Ascending aorta (tissue), 2 donors: ENCODE data around the gene UST. TPM values are rescaled to one million over a fixed set of nuclear protein-coding genes. Genes with fewer than 3 reads are reported as not detected.

ENCODE experiments used
- DNase-seq, 2 donors: peaks; one replicate each; pipeline ENCODE4 v3.0.0-alpha.2; 2019; ENCODE audit warnings: low spot score in 2 of 2
- H3K27ac ChIP-seq, 2 donors: fragments of 200-600 bp; sonication (generic); one replicate each; pipeline ENCODE4 v1.5.1; 2016 to 2017; ENCODE audit warnings: mild to moderate bottlenecking in 1 of 2
- H3K27me3 ChIP-seq: fragments of 200-600 bp; sonication (generic); one replicate; pipeline ENCODE4 v1.5.1; 2017
- H3K36me3 ChIP-seq, 2 donors: fragments of 200-600 bp; sonication (generic); one replicate each; pipeline ENCODE4 v1.5.1; 2016
- H3K4me1 ChIP-seq, 2 donors: fragments of 200-600 bp; sonication (generic); one replicate each; pipeline ENCODE4 v1.5.1; 2016 to 2017; ENCODE audit warnings: mild to moderate bottlenecking in 1 of 2
- H3K4me3 ChIP-seq, 2 donors: fragments of 200-600 bp; sonication (generic); one replicate each; pipeline ENCODE4 v1.5.1; 2016 to 2017; ENCODE audit warnings: mild to moderate bottlenecking in 1 of 2
- H3K9me3 ChIP-seq, 2 donors: fragments of 200-600 bp; sonication (generic); one replicate each; pipeline ENCODE4 v1.5.1; 2016
- CTCF ChIP-seq, 3 experiments: fragments of 200-600 bp in 2 of 3; fragments of 450-650 bp in 1 of 3; sonication (generic) in 2 of 3; IDR thresholded peaks; one replicate each; pipeline ENCODE4 v1.5.1; 2016 to 2019; ENCODE audit warnings: antibody characterized with exemption in 3 of 3, mild to moderate bottlenecking in 1 of 3, moderate library complexity in 1 of 3
- intact Hi-C: fragments of 100-400 bp; cut with DNase I; formaldehyde crosslinking; loops from one replicate; pipeline ENCODE4 v1.15.1; 2023
- total RNA-seq: library from RNA; depleted of rRNA; stranded (reverse); fragments of >200 nt; gene quantifications from one replicate; pipeline ENCODE4 v1.1.0, GENCODE V29; 2016

The UST gene
- total RNA-seq, 1 donor from 2014 or later, result 27.0 TPM

DNA sequence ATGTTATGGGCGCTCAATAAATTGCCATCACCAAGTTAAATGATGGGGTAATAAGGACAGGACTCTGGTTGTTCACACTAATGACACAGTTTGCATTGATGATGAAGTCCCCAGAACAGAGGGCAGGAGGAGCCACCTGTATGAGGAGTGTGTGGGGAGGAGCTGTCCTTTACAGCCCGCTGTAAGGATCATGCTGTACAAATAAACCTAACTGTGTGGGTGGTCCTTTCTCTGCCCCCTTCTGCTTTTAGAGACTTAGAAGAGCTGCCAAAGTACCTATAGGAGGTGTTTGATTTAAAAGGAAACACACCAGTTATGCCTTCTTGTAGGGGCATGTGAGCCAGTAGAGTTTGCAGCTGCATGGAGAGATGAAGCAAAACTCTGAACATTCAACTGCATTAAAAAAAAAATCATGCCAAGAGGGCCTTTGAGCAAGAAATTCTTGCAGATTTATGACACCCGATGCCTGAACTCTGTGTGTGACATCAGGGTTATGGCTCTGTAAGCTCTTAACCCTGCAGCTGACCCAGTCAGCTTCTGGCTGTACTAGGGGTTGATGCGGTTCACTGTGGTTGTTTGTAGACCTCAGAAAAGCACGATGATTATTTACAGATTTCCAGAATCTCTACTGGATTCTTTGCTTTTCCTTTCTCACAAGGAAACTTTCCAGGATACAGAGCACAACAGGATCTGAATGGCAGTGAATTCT lies 67.4 kb downstream of the UST start:
- TF ChIP-seq CTCF (IDR thresholded peaks at IDR 0.05), result no peak
- no peaks in the 10 kb centered on the region for H3K36me3 ChIP-seq
- intact Hi-C loops, result no loop called here

GRCh38 chr6:148814869-148815268 lies 68.0 kb downstream of the UST start:
- DNase-seq, result no peak
- Histone ChIP-seq H3K36me3 (no peaks in the 10 kb centered on the region), H3K4me1 (no peaks in the 10 kb centered on the region), H3K27ac (no peak overlapping the region), H3K4me3 (no peak overlapping the region), H3K27me3 (no peaks in the 10 kb centered on the region), H3K9me3 (no peaks in the 10 kb centered on the region)
- TF ChIP-seq CTCF (IDR thresholded peaks at IDR 0.05), result no peak
- intact Hi-C loops, result no loop called here

More for the DNA sequence above, 67.4 kb downstream of the UST start:
- DNase-seq, result no peak
- no peak overlapping the region for H3K27ac ChIP-seq
- H3K27me3 ChIP-seq, result no peaks in the 10 kb centered on the region
- H3K9me3 ChIP-seq, result no peaks in the 10 kb centered on the region
- H3K4me3 ChIP-seq, result no peak overlapping the region
- H3K4me1 ChIP-seq, result no peaks in the 10 kb centered on the region

GRCh38 chr6:148816117-148816516 lies 69.3 kb downstream of the UST start:
- Histone ChIP-seq H3K27me3 (no peaks in the 10 kb centered on the region), H3K4me1 (no peaks in the 10 kb centered on the region), H3K4me3 (no peak overlapping the region)

GRCh38 chr6:148817689-148818088 lies 70.9 kb downstream of the UST start:
- Histone ChIP-seq H3K36me3 (no peaks in the 10 kb centered on the region), H3K27me3 (no peaks in the 10 kb centered on the region), H3K4me3 (no peak overlapping the region), H3K27ac (no peak overlapping the region), H3K9me3 (no peaks in the 10 kb centered on the region), H3K4me1 (no peaks in the 10 kb centered on the region)
- intact Hi-C loops, result no loop called here
- no peak for DNase-seq
- no peak for TF ChIP-seq CTCF (IDR thresholded peaks at IDR 0.05)

More at GRCh38 chr6:148816117-148816516, 69.3 kb downstream of the UST start:
- Histone ChIP-seq H3K9me3 (no peaks in the 10 kb centered on the region), H3K27ac (no peak overlapping the region), H3K36me3 (no peaks in the 10 kb centered on the region)
- no peak for DNase-seq
- no peak for TF ChIP-seq CTCF (IDR thresholded peaks at IDR 0.05)
- intact Hi-C loops, result no loop called here

- Histone ChIP-seq H3K9me3 (no peaks in the 10 kb centered on the region), H3K4me3 (no peak overlapping the region), H3K27ac (no peak overlapping the region), H3K4me1 (no peaks in the 10 kb centered on the region), H3K36me3 (no peaks in the 10 kb centered on the region), H3K27me3 (no peaks in the 10 kb centered on the region)
- intact Hi-C loops, result no loop called here
- DNase-seq, result no peak
- no peak for TF ChIP-seq CTCF (IDR thresholded peaks at IDR 0.05)
Observed at GRCh38 chr6:148818939-148819575, 72.2 kb downstream of the UST start.
